ENCODE results near the gene CALU. TPM values are rescaled to one million over a fixed set of nuclear protein-coding genes. Genes with fewer than 3 reads are reported as not detected.
A peak's percentile ranks its signal among the peaks of the same experiment; 100 is the strongest.

CALU gene
- total and polyA plus RNA-seq, 10 of the 15 experiments (the other 5 are each of a cell fraction or from before 2014, with no cell fraction given) = 31.2 to 75.6 (median 42.1) TPM

GRCh38 chr7:128725531-128725930 lies 13.6 kb upstream of the CALU start:
- intact Hi-C loops (cut with micrococcal nuclease; ENCODE audit: unreplicated experiment) = no loop called here
- H3K9me3 ChIP-seq (replicated peaks; ENCODE audit: control insufficient read depth, insufficient read depth, low read length) = no peaks in the 10 kb centered on the region; the same call in 2 of the 3 replicates
- 31% methylated on average over 2 of the region's 2 CpGs for WGBS (ENCODE audit: insufficient coverage, insufficient replicate concordance, low lambda C conversion rate, missing lambda C conversion rate)
- in situ Hi-C loops (cut with MboI) = no loop called here
- H3K4me2 ChIP-seq (ENCODE audit: control insufficient read depth, insufficient read depth) = no peak overlapping the region
- no peak overlapping the region for H3K4me3 ChIP-seq
- RAD21 ChIA-PET (ENCODE audit: unreplicated experiment) = interaction anchor here (0.9 kb wide), 1 partner anchor 23 kb away, joined by 3 read pairs; no protein-coding TSS in a partner anchor
- CTCF ChIA-PET = interaction anchor here (1.1 to 2.5 kb wide), 5 partner anchors 12 to 299 kb away, joined by 3 to 13 read pairs (median 4); partner anchors contain the start of gene CALU
- DNase-seq (ENCODE audit: low read depth, low spot score) = no peak
- FAIRE-seq = no peak
- H3K36me3 ChIP-seq (ENCODE audit: control insufficient read depth in 2 of 2, insufficient read depth in 2 of 2, low read length in 1 of 2) = no peaks in the 10 kb centered on the region
- peak overlapping the region; percentile 3; the same call in 1 of the 2 replicates for H2AFZ ChIP-seq (ENCODE audit: control insufficient read depth, low read depth, low read length)
- H3K4me1 ChIP-seq (ENCODE audit: control insufficient read depth, insufficient read depth, low read length) = no peaks in the 10 kb centered on the region
- no peaks in the 10 kb centered on the region for H4K20me1 ChIP-seq (ENCODE audit: control insufficient read depth, insufficient read depth)
- POLR2A ChIA-PET = interaction anchor here (1.1 kb wide), 1 partner anchor 17 kb away, joined by 3 read pairs; no protein-coding TSS in a partner anchor
- H3K9ac ChIP-seq (ENCODE audit: control insufficient read depth, insufficient read depth, low read length) = no peak overlapping the region
- BruUV-seq (replicated peaks) = no TSS peak
- TF ChIP-seq TAF1 (IDR thresholded peaks at IDR 0.05; ENCODE audit: borderline replicate concordance, low read depth, low read length) (no peak), YY1 (IDR thresholded peaks at IDR 0.05; ENCODE audit: low read depth, low read length) (peak; percentile 30; the same call in 1 of the 2 replicates), ASH2L (IDR thresholded peaks at IDR 0.05; ENCODE audit: borderline replicate concordance, low read depth) (no peak), EED (IDR thresholded peaks at IDR 0.05; ENCODE audit: low read depth) (no peak), HCFC1 (IDR thresholded peaks at IDR 0.05; ENCODE audit: low read length) (no peak), BHLHE40 (IDR thresholded peaks at IDR 0.05; ENCODE audit: borderline replicate concordance in 1 of 2, low read depth in 2 of 2, low read length in 1 of 2) (peak in 1 of 2 experiments; percentile 30; a peak in 1 of 4 replicates), RAD51 (IDR thresholded peaks at IDR 0.05) (peak; percentile 81)
- H3K27me3 ChIP-seq (replicated peaks in 1 of 2; ENCODE audit: control insufficient read depth in 2 of 2, insufficient read depth in 2 of 2, low read length in 1 of 2) = no peaks in the 10 kb centered on the region
- SMC1A ChIA-PET (ENCODE audit: uncharacterized antibody, unreplicated experiment) = interaction anchor here (1.1 to 2.8 kb wide), 5 partner anchors 12 to 52 kb away, joined by 3 to 16 read pairs (median 4); partner anchors contain the start of gene CALU
- H3K79me2 ChIP-seq (ENCODE audit: control insufficient read depth, insufficient read depth, low read length) = no peaks in the 10 kb centered on the region
- ATAC-seq = no peak
- no peak overlapping the region for H3K27ac ChIP-seq (ENCODE audit: control insufficient read depth, insufficient read depth)
